ENCODE results near the gene NOC2L.

DNA sequence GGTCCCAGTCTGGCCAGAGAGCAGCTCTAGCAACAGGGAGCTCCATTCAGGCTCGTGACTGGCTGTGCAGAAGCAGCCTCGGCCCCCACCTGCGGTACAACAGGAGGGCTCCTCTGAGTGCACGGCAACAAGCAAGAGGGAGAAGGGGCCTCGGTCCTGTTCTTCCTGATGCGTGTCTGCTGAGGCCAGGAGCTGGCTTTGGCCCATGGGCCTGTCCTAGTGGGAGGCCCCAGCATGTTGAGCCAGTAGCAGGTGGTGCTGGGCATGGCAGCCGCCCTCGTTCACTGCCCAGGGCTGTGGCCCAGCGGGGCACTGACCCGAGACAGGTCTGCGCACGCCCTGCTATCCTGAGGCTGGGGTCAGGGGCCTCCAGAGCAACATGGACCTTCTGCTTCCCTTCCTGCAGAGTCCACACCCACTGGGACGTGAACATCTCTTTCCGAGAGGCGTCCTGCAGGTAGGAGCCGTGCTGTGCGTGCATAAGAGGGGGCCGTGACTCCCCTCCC, 28.4 kb downstream of the NOC2L start:
- TF ChIP-seq POLR2AphosphoS5 (IDR thresholded peaks at IDR 0.05) = no peak
- TF ChIP-seq, protein P1, sequence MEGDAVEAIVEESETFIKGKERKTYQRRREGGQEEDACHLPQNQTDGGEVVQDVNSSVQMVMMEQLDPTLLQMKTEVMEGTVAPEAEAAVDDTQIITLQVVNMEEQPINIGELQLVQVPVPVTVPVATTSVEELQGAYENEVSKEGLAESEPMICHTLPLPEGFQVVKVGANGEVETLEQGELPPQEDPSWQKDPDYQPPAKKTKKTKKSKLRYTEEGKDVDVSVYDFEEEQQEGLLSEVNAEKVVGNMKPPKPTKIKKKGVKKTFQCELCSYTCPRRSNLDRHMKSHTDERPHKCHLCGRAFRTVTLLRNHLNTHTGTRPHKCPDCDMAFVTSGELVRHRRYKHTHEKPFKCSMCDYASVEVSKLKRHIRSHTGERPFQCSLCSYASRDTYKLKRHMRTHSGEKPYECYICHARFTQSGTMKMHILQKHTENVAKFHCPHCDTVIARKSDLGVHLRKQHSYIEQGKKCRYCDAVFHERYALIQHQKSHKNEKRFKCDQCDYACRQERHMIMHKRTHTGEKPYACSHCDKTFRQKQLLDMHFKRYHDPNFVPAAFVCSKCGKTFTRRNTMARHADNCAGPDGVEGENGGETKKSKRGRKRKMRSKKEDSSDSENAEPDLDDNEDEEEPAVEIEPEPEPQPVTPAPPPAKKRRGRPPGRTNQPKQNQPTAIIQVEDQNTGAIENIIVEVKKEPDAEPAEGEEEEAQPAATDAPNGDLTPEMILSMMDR (IDR thresholded peaks at IDR 0.05 in 8 of 11, conservative IDR thresholded peaks at IDR 0.05 in 3 of 11) = no peak

All from spleen (tissue), 7 donors.